ENCODE results near the gene FAM186B. TPM values are rescaled to one million over a fixed set of nuclear protein-coding genes. Genes with fewer than 3 reads are reported as not detected.

The FAM186B gene
- total and polyA plus RNA-seq, 2 of the 13 experiments (the other 11 are each of a cell fraction or from before 2014, with no cell fraction given) = 0.07 to 0.20 TPM

DNA sequence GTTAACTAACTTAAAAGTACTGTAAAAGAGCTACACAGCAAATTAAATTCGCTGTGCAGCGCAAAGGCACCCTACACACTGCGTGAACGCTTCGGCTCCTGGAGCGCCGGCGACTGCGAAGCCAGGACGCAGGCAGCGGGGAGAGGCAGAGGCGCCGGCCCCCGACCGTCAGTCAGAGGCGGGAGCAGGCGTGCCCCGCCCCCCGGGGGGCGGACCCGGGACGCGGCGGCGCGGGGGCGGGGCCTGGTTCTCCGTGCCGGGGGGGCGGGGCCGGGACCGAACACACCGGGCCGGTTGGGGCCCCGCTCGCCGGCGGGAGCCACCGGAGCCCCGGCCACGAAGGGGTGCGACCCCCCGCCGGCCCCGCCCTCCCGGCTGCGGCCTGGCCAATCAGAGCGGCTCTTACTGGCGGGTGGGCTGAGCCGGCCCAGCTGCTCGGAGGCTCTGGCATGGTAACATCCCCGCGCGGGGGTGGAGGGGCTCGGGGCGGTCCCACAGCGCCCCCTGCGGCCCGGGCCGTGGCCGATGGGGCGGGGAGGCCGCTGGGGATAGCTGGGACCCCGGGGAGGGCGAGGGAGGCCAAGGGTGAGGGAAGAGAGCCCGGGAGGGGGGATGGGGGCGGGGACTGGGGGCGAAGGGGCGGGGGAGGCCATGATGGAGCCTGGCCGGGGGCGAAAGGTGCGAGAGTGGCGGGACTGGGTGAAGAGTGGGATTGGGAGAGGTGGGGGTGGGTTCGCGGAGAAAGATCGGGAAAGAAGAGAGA, 17.9 kb upstream of the FAM186B start, which contains the start of gene PRPF40B (continued):
- no peak for TF ChIP-seq RERE (CRISPR knock-in tag; IDR thresholded peaks at IDR 0.05; ENCODE audit: low read depth)
- no peak for TF ChIP-seq ARNT2 (CRISPR knock-in tag; IDR thresholded peaks at IDR 0.05; ENCODE audit: low read depth)
- TF ChIP-seq, protein P1, sequence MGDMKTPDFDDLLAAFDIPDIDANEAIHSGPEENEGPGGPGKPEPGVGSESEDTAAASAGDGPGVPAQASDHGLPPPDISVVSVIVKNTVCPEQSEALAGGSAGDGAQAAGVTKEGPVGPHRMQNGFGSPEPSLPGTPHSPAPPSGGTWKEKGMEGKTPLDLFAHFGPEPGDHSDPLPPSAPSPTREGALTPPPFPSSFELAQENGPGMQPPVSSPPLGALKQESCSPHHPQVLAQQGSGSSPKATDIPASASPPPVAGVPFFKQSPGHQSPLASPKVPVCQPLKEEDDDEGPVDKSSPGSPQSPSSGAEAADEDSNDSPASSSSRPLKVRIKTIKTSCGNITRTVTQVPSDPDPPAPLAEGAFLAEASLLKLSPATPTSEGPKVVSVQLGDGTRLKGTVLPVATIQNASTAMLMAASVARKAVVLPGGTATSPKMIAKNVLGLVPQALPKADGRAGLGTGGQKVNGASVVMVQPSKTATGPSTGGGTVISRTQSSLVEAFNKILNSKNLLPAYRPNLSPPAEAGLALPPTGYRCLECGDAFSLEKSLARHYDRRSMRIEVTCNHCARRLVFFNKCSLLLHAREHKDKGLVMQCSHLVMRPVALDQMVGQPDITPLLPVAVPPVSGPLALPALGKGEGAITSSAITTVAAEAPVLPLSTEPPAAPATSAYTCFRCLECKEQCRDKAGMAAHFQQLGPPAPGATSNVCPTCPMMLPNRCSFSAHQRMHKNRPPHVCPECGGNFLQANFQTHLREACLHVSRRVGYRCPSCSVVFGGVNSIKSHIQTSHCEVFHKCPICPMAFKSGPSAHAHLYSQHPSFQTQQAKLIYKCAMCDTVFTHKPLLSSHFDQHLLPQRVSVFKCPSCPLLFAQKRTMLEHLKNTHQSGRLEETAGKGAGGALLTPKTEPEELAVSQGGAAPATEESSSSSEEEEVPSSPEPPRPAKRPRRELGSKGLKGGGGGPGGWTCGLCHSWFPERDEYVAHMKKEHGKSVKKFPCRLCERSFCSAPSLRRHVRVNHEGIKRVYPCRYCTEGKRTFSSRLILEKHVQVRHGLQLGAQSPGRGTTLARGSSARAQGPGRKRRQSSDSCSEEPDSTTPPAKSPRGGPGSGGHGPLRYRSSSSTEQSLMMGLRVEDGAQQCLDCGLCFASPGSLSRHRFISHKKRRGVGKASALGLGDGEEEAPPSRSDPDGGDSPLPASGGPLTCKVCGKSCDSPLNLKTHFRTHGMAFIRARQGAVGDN (CRISPR knock-in tag; IDR thresholded peaks at IDR 0.05) = peak; percentile 80
- peak; percentile 39; the same call in 1 of the 2 replicates for TF ChIP-seq BCL3 (CRISPR knock-in tag; IDR thresholded peaks at IDR 0.05)
- peak; percentile 63; the same call in 1 of the 2 replicates for TF ChIP-seq KDM2A (CRISPR knock-in tag; IDR thresholded peaks at IDR 0.05; ENCODE audit: borderline replicate concordance, low read depth)
- TF ChIP-seq, protein P2, sequence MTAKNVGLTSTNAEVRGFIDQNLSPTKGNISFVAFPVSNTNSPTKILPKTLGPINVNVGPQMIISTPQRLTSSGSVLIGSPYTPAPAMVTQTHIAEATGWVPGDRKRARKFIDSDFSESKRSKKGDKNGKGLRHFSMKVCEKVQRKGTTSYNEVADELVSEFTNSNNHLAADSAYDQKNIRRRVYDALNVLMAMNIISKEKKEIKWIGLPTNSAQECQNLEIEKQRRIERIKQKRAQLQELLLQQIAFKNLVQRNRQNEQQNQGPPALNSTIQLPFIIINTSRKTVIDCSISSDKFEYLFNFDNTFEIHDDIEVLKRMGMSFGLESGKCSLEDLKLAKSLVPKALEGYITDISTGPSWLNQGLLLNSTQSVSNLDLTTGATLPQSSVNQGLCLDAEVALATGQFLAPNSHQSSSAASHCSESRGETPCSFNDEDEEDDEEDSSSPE (CRISPR knock-in tag; IDR thresholded peaks at IDR 0.05) = peak; percentile 43
- peak; percentile 81 for TF ChIP-seq GABPB1 (CRISPR knock-in tag; IDR thresholded peaks at IDR 0.05)
- peak; percentile 30 for TF ChIP-seq XRCC5 (optimal IDR thresholded peaks at IDR 0.05; ENCODE audit: low read length)
- peak; percentile 33; the same call in 1 of the 2 replicates for TF ChIP-seq KDM5A (IDR thresholded peaks at IDR 0.05; ENCODE audit: borderline replicate concordance, low read length)
- TF ChIP-seq SNAPC2 (CRISPR knock-in tag; IDR thresholded peaks at IDR 0.05) = 0 out of 2 replicates have a peak, but pooled peaks have one; percentile 27
- no peak for TF ChIP-seq PTBP1 (IDR thresholded peaks at IDR 0.05; ENCODE audit: low read depth, low read length, poor library complexity, severe bottlenecking)
- TF ChIP-seq KDM3A (CRISPR knock-in tag; IDR thresholded peaks at IDR 0.05; ENCODE audit: low read depth) = 0 out of 2 replicates have a peak, but pooled peaks have one; percentile 43
